ENCODE data around the gene PTK7.
"Not testable (repeated sequence)": the region's sequence is repeated elsewhere in the genome, so short reads cannot be mapped to it uniquely, and the experiment has no call there.

Gene PTK7

GRCh38 chr6:43075670-43076463 is at the start of gene PTK7:
PTK7 (plus strand) TSS chr6:43076314; CDS start chr6:43076489, 175 bp downstream.
- Histone ChIP-seq H3K9ac (ENCODE audit: low read depth, low read length) (peak within 1 kb of the TSS; percentile 86), H3K4me1 (ENCODE audit: insufficient read depth, low read length) (peaks cover 21% of the 10 kb centered on the region), H3K9me3 (ENCODE audit: control insufficient read depth, insufficient read depth, low read length) (no peaks in the 10 kb centered on the region), H3K36me3 (ENCODE audit: insufficient read depth, low read length) (peaks cover 5% of the 10 kb centered on the region; the same call in 1 of the 2 replicates)

DNA sequence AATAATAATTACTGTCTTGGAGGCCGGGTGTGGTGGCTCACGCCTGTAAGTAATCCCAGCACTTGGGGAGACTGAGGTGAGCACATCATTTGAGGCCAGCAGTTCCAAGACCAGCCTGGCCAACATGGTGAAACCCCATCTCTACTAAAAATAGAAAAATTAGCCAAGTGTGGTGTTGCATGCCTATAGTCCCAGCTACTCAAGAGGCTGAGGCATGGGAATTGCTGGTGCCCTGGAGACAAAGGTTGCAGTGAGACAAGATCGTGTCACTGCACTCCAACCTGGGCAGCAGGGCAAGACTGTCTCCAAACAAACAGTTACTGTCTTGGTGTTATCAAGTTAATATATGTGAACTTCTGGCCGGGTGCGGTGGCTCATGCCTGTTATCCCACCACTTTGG is 49.7 kb upstream of the PTK7 start:
- Histone ChIP-seq H3K36me3 (ENCODE audit: insufficient read depth, low read length) (peaks cover 45% of the 10 kb centered on the region), H3K4me1 (ENCODE audit: insufficient read depth, low read length) (no peaks in the 10 kb centered on the region), H3K9me3 (ENCODE audit: control insufficient read depth, insufficient read depth, low read length) (no peaks in the 10 kb centered on the region), H3K9ac (ENCODE audit: low read depth, low read length) (no peak overlapping the region)

- Histone ChIP-seq H3K4me1 (ENCODE audit: insufficient read depth, low read length) (no peaks in the 10 kb centered on the region), H3K36me3 (ENCODE audit: insufficient read depth, low read length) (peaks cover 52% of the 10 kb centered on the region), H3K9ac (ENCODE audit: low read depth, low read length) (no peak overlapping the region), H3K9me3 (ENCODE audit: control insufficient read depth, insufficient read depth, low read length) (no peaks in the 10 kb centered on the region)
These were observed 47.0 kb upstream of the PTK7 start for GRCh38 chr6:43029120-43029519.

DNA sequence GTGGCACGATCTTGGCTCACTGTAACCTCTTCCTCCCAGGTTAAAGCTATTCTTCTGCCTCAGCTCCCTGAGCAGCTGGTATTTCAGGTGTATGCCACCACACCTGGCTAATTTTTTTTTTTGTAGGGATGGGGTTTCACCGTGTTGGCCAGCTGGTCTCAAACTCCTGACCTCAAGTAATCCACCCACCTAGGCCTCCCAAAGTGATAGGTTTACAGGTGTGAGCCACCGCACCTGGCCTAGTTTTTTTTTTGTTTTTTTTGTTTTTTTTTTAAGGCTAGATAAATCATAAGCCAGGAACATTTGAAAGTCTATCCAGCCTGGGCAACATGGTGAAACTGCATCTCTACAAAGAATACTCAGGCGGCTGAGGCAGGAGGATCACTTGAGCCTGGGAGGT is 43.8 kb upstream of the PTK7 start:
- H3K9ac ChIP-seq (ENCODE audit: low read depth, low read length) = no peak overlapping the region
- H3K4me1 ChIP-seq (ENCODE audit: insufficient read depth, low read length) = no peaks in the 10 kb centered on the region
- H3K9me3 ChIP-seq (ENCODE audit: control insufficient read depth, insufficient read depth, low read length) = no peaks in the 10 kb centered on the region
- H3K36me3 ChIP-seq (ENCODE audit: insufficient read depth, low read length) = peaks cover 28% of the 10 kb centered on the region

- H3K36me3 ChIP-seq (ENCODE audit: insufficient read depth, low read length) = peaks cover 24% of the 10 kb centered on the region
- no peak overlapping the region for H3K9ac ChIP-seq (ENCODE audit: low read depth, low read length)
- H3K9me3 ChIP-seq (ENCODE audit: control insufficient read depth, insufficient read depth, low read length) = no peaks in the 10 kb centered on the region
- no peaks in the 10 kb centered on the region for H3K4me1 ChIP-seq (ENCODE audit: insufficient read depth, low read length)
These were observed 42.5 kb upstream of the PTK7 start for GRCh38 chr6:43033496-43034189.

DNA sequence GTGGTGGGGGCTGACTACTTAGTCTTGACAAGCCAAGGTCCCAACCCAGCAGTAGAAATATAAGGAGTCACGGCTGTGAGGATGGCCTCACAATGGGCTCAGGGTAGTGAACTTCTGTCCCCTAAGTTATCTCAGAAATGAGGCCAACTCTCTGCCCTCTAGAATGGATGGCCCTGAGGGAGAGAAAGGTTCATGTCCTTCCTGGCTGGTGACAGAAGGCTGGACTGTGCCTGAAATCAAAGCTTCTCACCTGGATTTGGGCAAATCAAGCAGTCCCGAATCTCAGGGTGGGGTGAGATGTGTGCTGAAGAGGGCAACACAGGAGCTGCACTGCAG is 42.0 kb upstream of the PTK7 start:
- no peak overlapping the region for H3K9ac ChIP-seq (ENCODE audit: low read depth, low read length)
- H3K36me3 ChIP-seq (ENCODE audit: insufficient read depth, low read length) = peaks cover 19% of the 10 kb centered on the region
- no peaks in the 10 kb centered on the region for H3K4me1 ChIP-seq (ENCODE audit: insufficient read depth, low read length)
- no peaks in the 10 kb centered on the region for H3K9me3 ChIP-seq (ENCODE audit: control insufficient read depth, insufficient read depth, low read length)

GRCh38 chr6:43035495-43036194 is 40.5 kb upstream of the PTK7 start:
- Histone ChIP-seq H3K4me1 (ENCODE audit: insufficient read depth, low read length) (no peaks in the 10 kb centered on the region), H3K9me3 (ENCODE audit: control insufficient read depth, insufficient read depth, low read length) (no peaks in the 10 kb centered on the region), H3K36me3 (ENCODE audit: insufficient read depth, low read length) (peaks cover 13% of the 10 kb centered on the region), H3K9ac (ENCODE audit: low read depth, low read length) (no peak overlapping the region)

- no peaks in the 10 kb centered on the region for H3K4me1 ChIP-seq (ENCODE audit: insufficient read depth, low read length)
- H3K36me3 ChIP-seq (ENCODE audit: insufficient read depth, low read length) = peaks cover 13% of the 10 kb centered on the region
- H3K9me3 ChIP-seq (ENCODE audit: control insufficient read depth, insufficient read depth, low read length) = no peaks in the 10 kb centered on the region
- no peak overlapping the region for H3K9ac ChIP-seq (ENCODE audit: low read depth, low read length)
These were observed 39.4 kb upstream of the PTK7 start for GRCh38 chr6:43036712-43037111.

GRCh38 chr6:43037197-43037596 is 38.9 kb upstream of the PTK7 start:
- H3K9ac ChIP-seq (ENCODE audit: low read depth, low read length) = no peak overlapping the region
- peaks cover 10% of the 10 kb centered on the region for H3K36me3 ChIP-seq (ENCODE audit: insufficient read depth, low read length)
- H3K4me1 ChIP-seq (ENCODE audit: insufficient read depth, low read length) = no peaks in the 10 kb centered on the region
- no peaks in the 10 kb centered on the region for H3K9me3 ChIP-seq (ENCODE audit: control insufficient read depth, insufficient read depth, low read length)

- Histone ChIP-seq H3K4me1 (ENCODE audit: insufficient read depth, low read length) (no peaks in the 10 kb centered on the region), H3K9me3 (ENCODE audit: control insufficient read depth, insufficient read depth, low read length) (no peaks in the 10 kb centered on the region), H3K36me3 (ENCODE audit: insufficient read depth, low read length) (peaks cover 8% of the 10 kb centered on the region), H3K9ac (ENCODE audit: low read depth, low read length) (no peak overlapping the region)
These were observed 38.4 kb upstream of the PTK7 start for GRCh38 chr6:43037706-43038105.

DNA sequence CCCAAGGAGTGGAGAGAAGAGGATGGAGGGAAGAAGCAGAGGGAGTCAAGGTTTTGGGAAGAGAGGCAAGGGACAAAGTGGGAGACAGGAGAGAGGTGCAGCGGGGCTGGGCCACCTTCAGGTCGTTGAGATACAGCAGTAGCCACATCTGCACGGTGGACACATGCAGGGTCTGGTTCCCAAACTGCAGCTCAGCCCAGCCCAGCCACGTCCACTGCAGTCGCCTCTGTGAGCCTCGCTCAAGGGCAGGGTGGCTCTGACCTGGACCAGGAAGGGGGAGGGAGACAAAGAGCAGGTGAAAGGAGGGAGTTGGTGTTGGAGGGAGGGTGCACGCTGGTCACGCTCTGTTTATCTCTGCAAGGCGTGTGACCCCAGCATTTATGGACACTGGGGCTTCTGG is 37.4 kb upstream of the PTK7 start:
- peaks cover 4% of the 10 kb centered on the region; the same call in 1 of the 2 replicates for H3K36me3 ChIP-seq (ENCODE audit: insufficient read depth, low read length)

DNA sequence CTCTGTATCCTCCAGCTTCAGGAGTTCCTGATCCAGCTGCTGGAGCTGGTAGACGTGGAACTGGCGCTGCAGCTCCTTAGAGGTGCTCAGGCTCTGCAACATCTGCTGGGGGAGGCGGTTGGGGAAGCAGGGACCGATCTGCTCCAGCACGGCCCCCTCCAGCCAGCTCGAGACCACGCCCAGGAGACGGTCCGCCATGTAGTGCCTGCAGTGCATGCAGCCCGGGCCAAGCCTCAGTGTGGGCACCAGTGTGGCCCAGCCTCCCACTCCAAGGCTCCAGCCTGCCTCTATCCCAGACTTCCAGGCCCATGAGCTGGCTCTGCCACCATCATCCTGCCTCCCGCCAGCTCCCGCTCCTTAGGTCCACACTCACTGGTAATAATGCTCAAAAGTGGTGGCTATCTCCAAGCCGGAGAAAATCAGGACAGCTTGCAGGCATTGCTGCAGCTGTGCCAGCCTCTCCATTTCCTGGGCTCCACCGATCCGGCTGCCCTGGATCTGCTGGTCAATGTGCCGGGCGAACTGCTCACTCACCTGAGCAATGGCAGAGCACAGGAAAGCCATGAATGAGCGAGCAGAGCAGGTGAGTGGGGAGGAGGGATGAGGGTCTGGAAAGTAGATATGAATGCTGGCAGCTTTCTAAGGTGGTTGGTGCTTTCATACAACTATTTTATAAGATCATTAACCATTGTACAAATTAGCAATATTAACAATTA is 35.4 kb upstream of the PTK7 start:
- Histone ChIP-seq H3K9me3 (ENCODE audit: control insufficient read depth, insufficient read depth, low read length) (no peaks in the 10 kb centered on the region), H3K4me1 (ENCODE audit: insufficient read depth, low read length) (no peaks in the 10 kb centered on the region), H3K36me3 (ENCODE audit: insufficient read depth, low read length) (peaks cover 4% of the 10 kb centered on the region; the same call in 1 of the 2 replicates), H3K9ac (ENCODE audit: low read depth, low read length) (no peak overlapping the region)

More for the DNA sequence above, 37.4 kb upstream of the PTK7 start:
- H3K4me1 ChIP-seq (ENCODE audit: insufficient read depth, low read length) = no peaks in the 10 kb centered on the region
- no peak overlapping the region for H3K9ac ChIP-seq (ENCODE audit: low read depth, low read length)
- H3K9me3 ChIP-seq (ENCODE audit: control insufficient read depth, insufficient read depth, low read length) = no peaks in the 10 kb centered on the region

- H3K9ac ChIP-seq (ENCODE audit: low read depth, low read length); H3K9me3 ChIP-seq (ENCODE audit: control insufficient read depth, insufficient read depth, low read length); H3K36me3 ChIP-seq (ENCODE audit: insufficient read depth, low read length); H3K4me1 ChIP-seq (ENCODE audit: insufficient read depth, low read length): not testable (repeated sequence)
These were observed 34.6 kb upstream of the PTK7 start for GRCh38 chr6:43041475-43041874.

DNA sequence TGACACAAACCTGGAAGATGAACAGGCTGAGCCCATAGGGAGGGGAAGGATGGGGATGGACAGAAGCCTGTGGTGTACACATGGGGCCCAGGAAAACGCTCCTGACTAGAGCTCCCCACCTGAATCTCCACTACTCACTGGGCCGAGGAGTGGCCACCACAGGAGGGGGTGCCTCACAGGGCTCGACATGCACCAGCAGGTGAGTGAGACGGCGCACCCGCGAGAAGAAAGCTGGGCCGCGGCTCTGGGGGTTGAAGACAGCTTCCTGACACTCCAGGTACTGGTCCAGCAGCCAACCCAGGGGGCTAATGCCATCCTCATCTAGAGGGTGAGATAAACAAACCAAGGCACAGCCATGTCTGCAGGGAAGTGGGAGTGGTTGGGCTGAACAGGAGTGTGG is 32.8 kb upstream of the PTK7 start:
- Histone ChIP-seq H3K9ac (ENCODE audit: low read depth, low read length) (no peak overlapping the region), H3K9me3 (ENCODE audit: control insufficient read depth, insufficient read depth, low read length) (no peaks in the 10 kb centered on the region), H3K4me1 (ENCODE audit: insufficient read depth, low read length) (no peaks in the 10 kb centered on the region), H3K36me3 (ENCODE audit: insufficient read depth, low read length) (peaks cover under 1% of the 10 kb centered on the region)

All from ES-I3 (cell line).